GM12878 (cell line): Measurements from ENCODE around the gene NFYA. TPM values are rescaled to one million over a fixed set of nuclear protein-coding genes. Genes with fewer than 3 reads are reported as not detected.

Experiments used
- ATAC-seq: fragments of 200-7000 bp; cut with Tn5 transposase; 3 replicates; pipeline ENCODE4 v1.9.1; 2020; ENCODE audit warnings: mild to moderate bottlenecking, moderate library complexity
- BruUV-seq: library from RNA; stranded (reverse); fragments of 400-500 nt; replicated peaks from 2 replicates; lab custom pipeline; 2021; lab: Mats Ljungman, UMichigan
- CTCF ChIA-PET: fragments of 300-600 bp; sonication (Branson Sonifier 250); formaldehyde crosslinking; extraction: SDS; loops from one replicate; lab custom pipeline; 2021; ENCODE audit warnings: inconsistent platforms; lab: Yijun Ruan, JAX
- POLR2A ChIA-PET: fragments of 350-600 bp; formaldehyde crosslinking; extraction: SDS; loops from one replicate; lab custom pipeline; 2021; ENCODE audit warnings: inconsistent platforms; lab: Charles Lee
- RAD21 ChIA-PET: fragments of 300-600 bp; sonication (Branson Sonifier 250); formaldehyde crosslinking; loops from one replicate; lab custom pipeline; 2023; ENCODE audit warnings: antibody characterized with exemption; ENCODE audit not compliant: unreplicated experiment; lab: Charles Lee
- SMC1A ChIA-PET: fragments of 300-600 bp; sonication (Branson Sonifier 250); formaldehyde crosslinking; loops from one replicate; lab custom pipeline; 2023; ENCODE audit not compliant: unreplicated experiment, uncharacterized antibody; lab: Charles Lee
- DNase-seq: peaks from one replicate; pipeline ENCODE4 v3.0.0-alpha.2; 2011; ENCODE audit warnings: low read depth, low spot score
- FAIRE-seq: peaks from 3 replicates; lab custom pipeline; 2011; peaks lifted over from hg19 to GRCh38; lab: Jason Lieb, UNC
- H2AFZ ChIP-seq: 2 replicates; pipeline ENCODE4 v1.6.0; 2011; ENCODE audit warnings: low read depth, low read length, control low read depth; ENCODE audit not compliant: control insufficient read depth
- H3K27ac ChIP-seq: 2 replicates; pipeline ENCODE4 v1.5.1; 2011; ENCODE audit warnings: control low read depth; ENCODE audit not compliant: control insufficient read depth, insufficient read depth
- H3K27me3 ChIP-seq, 2 experiments: replicated peaks in 1 of 2; 2 replicates each; pipeline versions ENCODE4 v1.6.0 to v1.6.1; 2011; ENCODE audit warnings: low read length in 1 of 2; ENCODE audit not compliant: control insufficient read depth in 2 of 2, insufficient read depth in 2 of 2
- H3K36me3 ChIP-seq, 2 experiments: 2 replicates each; pipeline ENCODE4 v1.5.1; 2011; ENCODE audit warnings: low read length in 1 of 2; ENCODE audit not compliant: control insufficient read depth in 2 of 2, insufficient read depth in 2 of 2
- H3K4me1 ChIP-seq: 2 replicates; pipeline ENCODE4 v1.6.1; 2011; ENCODE audit warnings: mild to moderate bottlenecking, low read length, moderate library complexity, mixed read lengths; ENCODE audit not compliant: control insufficient read depth, insufficient read depth
- H3K4me2 ChIP-seq: 2 replicates; pipeline ENCODE4 v1.6.0; 2011; ENCODE audit warnings: control low read depth; ENCODE audit not compliant: control insufficient read depth, insufficient read depth
- H3K4me3 ChIP-seq: fragments of 200-600 bp; sonication (generic); 2 replicates; pipeline ENCODE4 v1.5.1; 2016
- H3K79me2 ChIP-seq: 2 replicates; pipeline ENCODE4 v1.6.0; 2011; ENCODE audit warnings: low read length; ENCODE audit not compliant: control insufficient read depth, insufficient read depth
- H3K9ac ChIP-seq: 2 replicates; pipeline ENCODE4 v1.8.0; 2011; ENCODE audit warnings: low read length, control low read depth, mixed read lengths; ENCODE audit not compliant: control insufficient read depth, insufficient read depth
- H3K9me3 ChIP-seq: replicated peaks from 3 replicates; pipeline ENCODE4 v1.5.1; 2011; ENCODE audit warnings: mild to moderate bottlenecking, low read length; ENCODE audit not compliant: control insufficient read depth, insufficient read depth
- H4K20me1 ChIP-seq: 2 replicates; pipeline ENCODE4 v1.6.0; 2011; ENCODE audit not compliant: control insufficient read depth, insufficient read depth
- CEBPZ ChIP-seq: fragments of 150-350 bp; IDR thresholded peaks from 2 replicates; pipeline ENCODE4 v1.6.1; 2016; ENCODE audit warnings: low read depth, low read length
- CHD4 ChIP-seq: fragments of 200-600 bp; sonication (generic); IDR thresholded peaks from 2 replicates; pipeline ENCODE4 v1.6.1; 2016; ENCODE audit warnings: mild to moderate bottlenecking
- ETV6 ChIP-seq, 2 experiments: fragments of 450-650 bp in 1 of 2; IDR thresholded peaks in 1 of 2; conservative IDR thresholded peaks in 1 of 2; 2 replicates each; pipeline ENCODE4 v1.6.1; 2014; ENCODE audit warnings: antibody characterized with exemption in 1 of 2, borderline replicate concordance in 1 of 2, low read depth in 1 of 2, mild to moderate bottlenecking in 1 of 2, moderate library complexity in 1 of 2
- MEF2A ChIP-seq: IDR thresholded peaks from 2 replicates; pipeline ENCODE4 v1.6.1; 2011; ENCODE audit warnings: low read depth, mild to moderate bottlenecking, low read length, moderate library complexity; ENCODE audit not compliant: insufficient read depth
- PRDM15 ChIP-seq: fragments of 450-650 bp; formaldehyde crosslinking; IDR thresholded peaks from 2 replicates; pipeline ENCODE4 v1.4.0; 2020; ENCODE audit warnings: mild to moderate bottlenecking, moderate library complexity
- SMAD1 ChIP-seq: fragments of 450-650 bp; IDR thresholded peaks from 2 replicates; pipeline ENCODE4 v1.6.1; 2018; ENCODE audit warnings: mild to moderate bottlenecking, low read depth; ENCODE audit not compliant: partially characterized antibody
- in situ Hi-C: fragments of 300-500 bp; cut with MboI; formaldehyde crosslinking; loops from 9 replicates; pipeline ENCODE4 v1.14.3; 2018; ENCODE audit warnings: mixed read lengths
- intact Hi-C: fragments of 100-400 bp; cut with micrococcal nuclease; formaldehyde crosslinking; loops from one replicate; pipeline ENCODE4 v1.14.2; 2022; ENCODE audit not compliant: unreplicated experiment
- polyA plus RNA-seq, 11 experiments: library from polyadenylated mRNA; depleted of rRNA in 4 of 11; unstranded in 6 of 11; stranded (reverse) in 5 of 11; fragments of >200 nt; fragmentation: Nextera tagmentation in 4 of 11; fragmentation: Illumina TruSeq in 1 of 11; extraction: Ambion mirVana in 4 of 11; extraction: Trizol in 1 of 11; gene quantifications; 1 replicate in 1 of 11; 2 replicates in 10 of 11; pipeline versions ENCODE4 v1.2.1 to v1.2.3, GENCODE V29; 2011 to 2016; ENCODE audit warnings: inconsistent platforms in 2 of 11, missing spikeins in 2 of 11, low read depth in 1 of 11
- total RNA-seq, 4 experiments: library from RNA; depleted of rRNA in 3 of 4; stranded (reverse); fragments of >200 nt in 3 of 4; fragmentation: Illumina TruSeq in 1 of 4; extraction: Trizol in 1 of 4; gene quantifications; 2 replicates each; pipeline versions ENCODE4 v1.2.1 to v1.2.3, GENCODE V29; 2013 to 2021
- TF ChIP-seq, protein P1 (sequence below): fragments of 450-650 bp; formaldehyde crosslinking; IDR thresholded peaks from 2 replicates; pipeline ENCODE4 v1.4.0; 2022; ENCODE audit warnings: mild to moderate bottlenecking, moderate library complexity

NFYA gene
- total and polyA plus RNA-seq, 10 of the 15 experiments (the other 5 are each of a cell fraction or from before 2014, with no cell fraction given): 6.4 to 36.5 (median 19.1) TPM

DNA sequence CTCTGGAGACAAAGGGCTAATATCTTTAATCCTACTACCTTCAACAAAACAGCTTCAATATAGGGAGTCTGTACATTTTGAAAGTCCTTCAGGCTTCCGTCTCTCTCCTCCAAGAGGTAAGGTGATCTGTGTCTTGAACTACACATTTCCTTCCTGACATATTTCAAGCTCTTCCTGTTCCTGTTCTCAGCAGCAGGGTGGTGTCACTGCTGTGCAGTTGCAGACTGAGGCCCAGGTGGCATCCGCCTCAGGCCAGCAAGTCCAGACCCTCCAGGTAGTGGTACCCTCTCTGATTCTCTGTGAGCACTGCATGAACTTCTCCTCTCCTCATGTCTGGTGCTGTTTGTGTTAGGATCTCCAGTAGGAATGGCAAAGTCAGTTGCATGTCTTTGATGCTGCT lies 7.8 kb downstream of the NFYA start (continued):
- TF ChIP-seq, protein P1, sequence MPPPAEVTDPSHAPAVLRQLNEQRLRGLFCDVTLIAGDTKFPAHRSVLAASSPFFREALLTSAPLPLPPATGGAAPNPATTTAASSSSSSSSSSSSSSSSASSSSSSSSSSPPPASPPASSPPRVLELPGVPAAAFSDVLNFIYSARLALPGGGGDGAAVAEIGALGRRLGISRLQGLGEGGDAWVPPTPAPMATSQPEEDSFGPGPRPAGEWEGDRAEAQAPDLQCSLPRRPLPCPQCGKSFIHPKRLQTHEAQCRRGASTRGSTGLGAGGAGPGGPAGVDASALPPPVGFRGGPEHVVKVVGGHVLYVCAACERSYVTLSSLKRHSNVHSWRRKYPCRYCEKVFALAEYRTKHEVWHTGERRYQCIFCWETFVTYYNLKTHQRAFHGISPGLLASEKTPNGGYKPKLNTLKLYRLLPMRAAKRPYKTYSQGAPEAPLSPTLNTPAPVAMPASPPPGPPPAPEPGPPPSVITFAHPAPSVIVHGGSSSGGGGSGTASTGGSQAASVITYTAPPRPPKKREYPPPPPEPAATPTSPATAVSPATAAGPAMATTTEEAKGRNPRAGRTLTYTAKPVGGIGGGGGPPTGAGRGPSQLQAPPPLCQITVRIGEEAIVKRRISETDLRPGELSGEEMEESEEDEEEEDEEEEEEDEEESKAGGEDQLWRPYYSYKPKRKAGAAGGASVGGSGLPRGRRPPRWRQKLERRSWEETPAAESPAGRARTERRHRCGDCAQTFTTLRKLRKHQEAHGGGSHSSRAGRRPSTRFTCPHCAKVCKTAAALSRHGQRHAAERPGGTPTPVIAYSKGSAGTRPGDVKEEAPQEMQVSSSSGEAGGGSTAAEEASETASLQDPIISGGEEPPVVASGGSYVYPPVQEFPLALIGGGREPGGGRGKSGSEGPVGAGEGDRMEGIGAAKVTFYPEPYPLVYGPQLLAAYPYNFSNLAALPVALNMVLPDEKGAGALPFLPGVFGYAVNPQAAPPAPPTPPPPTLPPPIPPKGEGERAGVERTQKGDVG (CRISPR knock-in tag): no peak

GRCh38 chr6:41083072-41083471 lies 10.3 kb downstream of the NFYA start:
- no peak overlapping the region for H2AFZ ChIP-seq
- BruUV-seq: no TSS peak
- peaks cover 13% of the 10 kb centered on the region for H3K79me2 ChIP-seq
- no peak overlapping the region for H3K4me3 ChIP-seq
- intact Hi-C loops: no loop called here
- H3K9ac ChIP-seq: no peak overlapping the region
- no peaks in the 10 kb centered on the region for H4K20me1 ChIP-seq
- H3K4me1 ChIP-seq: no peaks in the 10 kb centered on the region
- SMC1A ChIA-PET: interaction anchor here (0.9 kb wide), 1 partner anchor 8 kb away, joined by 4 read pairs; no protein-coding TSS in a partner anchor
- TF ChIP-seq PRDM15 (CRISPR knock-in tag): no peak
- TF ChIP-seq SMAD1: no peak
- no peak for TF ChIP-seq CHD4
- no peak for TF ChIP-seq ETV6 (conservative IDR thresholded peaks at IDR 0.05 in 1 of 2, IDR thresholded peaks at IDR 0.05 in 1 of 2; ENCODE audit: borderline replicate concordance in 1 of 2, low read depth in 1 of 2)
- no peak for TF ChIP-seq CEBPZ
- no peak for TF ChIP-seq MEF2A
- TF ChIP-seq, all 136 proteins: peak for 0
- FAIRE-seq (no peak), ATAC-seq (no peak), DNase-seq (no peak)
- Histone ChIP-seq H3K9me3 (no peaks in the 10 kb centered on the region), H3K36me3 (peaks cover 4 to 19% of the 10 kb centered on the region in 2 experiments), H3K27me3 (no peaks in the 10 kb centered on the region), H3K4me2 (no peak overlapping the region), H3K27ac (no peak overlapping the region)
- RAD21 ChIA-PET: no interaction called here
- POLR2A ChIA-PET: interaction anchor here (0.5 kb wide), 1 partner anchor 20 kb away, joined by 4 read pairs; no protein-coding TSS in a partner anchor
- in situ Hi-C loops: no loop called here
- CTCF ChIA-PET: interaction anchor here (0.7 to 1.4 kb wide), 4 partner anchors 9 to 109 kb away, joined by 3 to 6 read pairs (median 3); no protein-coding TSS in a partner anchor
